Activated T-helper 17 cell treated with anti-CD3 and anti-CD28 coated beads, Interleukin-2, amount 50 U/mL, for 72 hours (primary cell): ENCODE measurements around the gene OR10R2. TPM values are rescaled to one million over a fixed set of nuclear protein-coding genes. Genes with fewer than 3 reads are reported as not detected.
"Not testable (repeated sequence)": the region's sequence is repeated elsewhere in the genome, so short reads cannot be mapped to it uniquely, and the experiment has no call there.

Experiments used
- ATAC-seq: fragments of 150-1000 bp; cut with Tn5 transposase; replicated peaks from 2 replicates; pipeline ENCODE4 v1.10.0; 2021; ENCODE audit warnings: mild to moderate bottlenecking, moderate library complexity
- H3K27ac Mint-ChIP-seq: one replicate; pipeline ENCODE4 v1.8.0; 2022; ENCODE audit warnings: mixed read lengths
- H3K27me3 Mint-ChIP-seq: one replicate; pipeline ENCODE4 v1.8.0; 2022; ENCODE audit warnings: mixed read lengths
- H3K36me3 Mint-ChIP-seq: one replicate; pipeline ENCODE4 v1.8.0; 2022; ENCODE audit warnings: low read depth, mild to moderate bottlenecking, mixed read lengths
- H3K4me1 Mint-ChIP-seq: one replicate; pipeline ENCODE4 v1.8.0; 2022; ENCODE audit warnings: mixed read lengths
- H3K4me3 Mint-ChIP-seq: one replicate; pipeline ENCODE4 v1.8.0; 2022; ENCODE audit warnings: mild to moderate bottlenecking, mixed read lengths
- H3K9me3 Mint-ChIP-seq: one replicate; pipeline ENCODE4 v1.8.0; 2022; ENCODE audit warnings: mixed read lengths
- total RNA-seq, 2 donors: library from RNA; stranded (reverse); gene quantifications; one replicate each; pipeline ENCODE4 v1.2.3, GENCODE V29; 2022

The OR10R2 gene
- total RNA-seq = not detected

GRCh38 chr1:158471920-158472319, at the start of gene OR10R2:
TSS of gene OR10R2 (plus strand) at chr1:158472220. CDS start at chr1:158472326, 106 bp downstream.
- Mint-ChIP-seq H3K4me1 (no peaks in the 10 kb centered on the region), H3K36me3 (no peaks in the 10 kb centered on the region), H3K27ac (no peak within 1 kb of the TSS), H3K9me3 (no peaks in the 10 kb centered on the region), H3K4me3 (no peak within 1 kb of the TSS), H3K27me3 (peaks cover 23% of the 10 kb centered on the region)
- no peak for ATAC-seq

GRCh38 chr1:158425027-158425426, 47.0 kb upstream of the OR10R2 start:
- H3K27ac Mint-ChIP-seq = no peak overlapping the region
- H3K36me3 Mint-ChIP-seq = no peaks in the 10 kb centered on the region
- ATAC-seq = no peak
- H3K9me3 Mint-ChIP-seq = peaks cover 8% of the 10 kb centered on the region
- H3K4me1 Mint-ChIP-seq = no peaks in the 10 kb centered on the region
- H3K4me3 Mint-ChIP-seq = no peak overlapping the region
- H3K27me3 Mint-ChIP-seq = peaks cover 21% of the 10 kb centered on the region

DNA sequence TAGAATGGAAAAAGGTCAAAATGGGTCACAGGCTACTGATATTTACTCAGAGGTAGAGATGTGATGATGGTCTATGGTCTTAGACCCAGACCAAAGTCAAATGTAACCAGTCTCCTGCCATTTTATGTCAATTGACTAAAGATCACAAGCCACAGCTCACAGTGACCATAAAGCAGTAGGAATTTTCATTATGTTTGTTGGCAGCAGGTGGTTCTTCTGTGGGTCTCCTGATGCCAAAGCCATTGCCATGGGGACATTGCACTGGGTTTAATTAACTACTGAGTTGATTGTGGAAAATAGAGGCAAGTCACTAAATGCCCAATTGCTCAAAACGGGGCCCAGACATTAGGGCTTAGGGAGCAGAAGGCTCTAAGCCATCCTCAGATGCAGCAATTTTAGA, 45.9 kb upstream of the OR10R2 start, which contains the start of gene OR10K2:
OR10K2 (minus strand) TSS at position 101 of the 400 bp plus-strand sequence. CDS start 5,371 bp downstream, outside the sequence.
- H3K27ac Mint-ChIP-seq = no peak within 1 kb of the TSS
- ATAC-seq = no peak
- no peak within 1 kb of the TSS for H3K4me3 Mint-ChIP-seq
- no peaks in the 10 kb centered on the region for H3K4me1 Mint-ChIP-seq
- peaks cover 30% of the 10 kb centered on the region for H3K27me3 Mint-ChIP-seq
- no peaks in the 10 kb centered on the region for H3K36me3 Mint-ChIP-seq
- peaks cover 12% of the 10 kb centered on the region for H3K9me3 Mint-ChIP-seq

DNA sequence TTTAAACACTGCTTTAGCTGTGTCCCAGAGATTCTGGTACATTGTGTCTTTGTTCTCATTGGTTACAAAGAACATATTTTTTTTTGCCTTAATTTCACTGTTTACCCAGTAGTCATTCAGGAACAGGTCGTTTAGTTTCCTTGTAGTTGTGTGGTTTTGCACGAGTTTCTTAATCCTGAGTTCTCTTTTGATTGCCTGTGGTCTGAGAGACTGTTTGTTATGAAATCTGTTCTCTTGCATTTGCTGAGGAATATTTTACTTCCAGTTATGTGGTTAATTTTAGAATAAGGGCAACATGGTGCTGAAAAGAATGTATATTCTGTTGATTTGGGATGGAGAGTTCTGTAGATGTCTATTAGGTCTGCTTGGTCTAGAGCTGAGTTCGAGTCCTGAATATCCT, 41.9 kb upstream of the OR10R2 start:
- peaks cover 16% of the 10 kb centered on the region for H3K9me3 Mint-ChIP-seq
- ATAC-seq, H3K36me3 Mint-ChIP-seq, H3K4me3 Mint-ChIP-seq, H3K4me1 Mint-ChIP-seq, H3K27ac Mint-ChIP-seq: not testable (repeated sequence)
- H3K27me3 Mint-ChIP-seq = peaks cover 49% of the 10 kb centered on the region

GRCh38 chr1:158434741-158435140, 37.3 kb upstream of the OR10R2 start:
- H3K36me3 Mint-ChIP-seq = no peaks in the 10 kb centered on the region
- H3K27me3 Mint-ChIP-seq = peaks cover 48% of the 10 kb centered on the region
- ATAC-seq = no peak
- no peak overlapping the region for H3K4me3 Mint-ChIP-seq
- peaks cover 8% of the 10 kb centered on the region for H3K9me3 Mint-ChIP-seq
- H3K27ac Mint-ChIP-seq = no peak overlapping the region
- no peaks in the 10 kb centered on the region for H3K4me1 Mint-ChIP-seq

GRCh38 chr1:158445376-158445775, 26.6 kb upstream of the OR10R2 start:
- Mint-ChIP-seq H3K36me3 (no peaks in the 10 kb centered on the region), H3K4me3 (no peak overlapping the region), H3K27ac (no peak overlapping the region), H3K4me1 (no peaks in the 10 kb centered on the region), H3K27me3 (peaks cover 28% of the 10 kb centered on the region), H3K9me3 (no peaks in the 10 kb centered on the region)
- no peak for ATAC-seq

DNA sequence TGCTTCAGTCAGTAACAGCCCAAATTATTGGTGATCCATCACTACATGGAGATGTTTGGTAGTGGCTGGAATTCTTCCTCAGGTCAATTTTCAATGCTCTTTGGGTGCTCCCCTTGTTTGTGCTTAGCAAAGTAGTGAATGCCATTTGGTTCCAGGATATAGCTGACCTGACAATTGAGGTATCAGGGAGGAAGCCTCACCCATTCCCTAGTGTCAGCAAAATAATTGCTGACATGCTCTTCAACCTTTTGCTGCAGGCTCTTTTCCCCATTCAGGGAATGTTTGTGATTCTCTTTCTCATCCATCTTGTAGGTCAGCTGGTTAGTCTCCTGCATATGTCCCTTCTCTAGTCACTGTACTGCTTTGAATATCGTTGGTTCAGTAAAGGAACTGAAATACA, 17.5 kb upstream of the OR10R2 start:
- H3K36me3 Mint-ChIP-seq = no peaks in the 10 kb centered on the region
- no peaks in the 10 kb centered on the region for H3K4me1 Mint-ChIP-seq
- no peak overlapping the region for H3K27ac Mint-ChIP-seq
- no peak overlapping the region for H3K4me3 Mint-ChIP-seq
- no peak for ATAC-seq
- peaks cover 21% of the 10 kb centered on the region for H3K27me3 Mint-ChIP-seq
- peaks cover 5% of the 10 kb centered on the region for H3K9me3 Mint-ChIP-seq

DNA sequence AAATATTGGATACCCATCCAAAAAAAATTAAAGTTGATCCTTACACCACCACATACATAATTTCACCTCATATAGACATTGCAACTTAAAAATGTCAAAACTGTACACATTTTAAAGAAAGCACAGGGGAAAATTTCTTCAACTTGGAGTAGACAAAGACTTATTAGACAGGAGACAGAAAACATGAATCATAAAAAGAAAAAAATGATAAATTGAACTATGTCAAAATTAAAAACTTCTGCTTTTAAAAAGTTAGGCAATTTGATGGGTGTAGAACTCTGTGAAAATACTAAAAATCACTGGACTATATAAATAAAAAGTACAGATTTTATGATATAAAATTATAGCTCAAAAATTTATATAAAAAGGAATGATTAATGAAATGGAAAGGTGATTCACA, 14.8 kb upstream of the OR10R2 start:
- Mint-ChIP-seq H3K4me3 (no peak overlapping the region), H3K9me3 (no peaks in the 10 kb centered on the region), H3K27me3 (peaks cover 13% of the 10 kb centered on the region), H3K36me3 (no peaks in the 10 kb centered on the region), H3K4me1 (no peaks in the 10 kb centered on the region), H3K27ac (no peak overlapping the region)
- no peak for ATAC-seq

DNA sequence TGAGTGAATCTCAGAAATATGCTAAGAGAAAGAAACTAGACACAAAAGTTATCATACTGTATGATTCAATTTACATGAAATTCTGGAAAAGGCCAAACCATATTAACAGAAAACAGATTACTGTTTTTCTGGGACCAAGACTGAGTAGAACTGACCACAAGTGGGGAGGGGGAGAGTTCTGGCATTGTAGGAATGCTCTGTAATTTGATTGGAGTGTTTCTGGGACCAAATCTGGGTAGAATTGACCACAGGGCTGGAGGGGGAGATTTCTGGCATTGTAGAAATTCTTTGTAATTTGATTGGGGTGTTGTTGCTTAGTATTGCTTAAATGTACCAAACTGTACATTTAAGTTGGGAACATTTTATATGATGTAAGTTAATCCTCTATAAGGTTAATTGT, 13.8 kb upstream of the OR10R2 start:
- Mint-ChIP-seq H3K36me3 (no peaks in the 10 kb centered on the region), H3K27me3 (peaks cover 13% of the 10 kb centered on the region), H3K4me3 (no peak overlapping the region), H3K9me3 (no peaks in the 10 kb centered on the region), H3K27ac (no peak overlapping the region), H3K4me1 (no peaks in the 10 kb centered on the region)
- no peak for ATAC-seq

DNA sequence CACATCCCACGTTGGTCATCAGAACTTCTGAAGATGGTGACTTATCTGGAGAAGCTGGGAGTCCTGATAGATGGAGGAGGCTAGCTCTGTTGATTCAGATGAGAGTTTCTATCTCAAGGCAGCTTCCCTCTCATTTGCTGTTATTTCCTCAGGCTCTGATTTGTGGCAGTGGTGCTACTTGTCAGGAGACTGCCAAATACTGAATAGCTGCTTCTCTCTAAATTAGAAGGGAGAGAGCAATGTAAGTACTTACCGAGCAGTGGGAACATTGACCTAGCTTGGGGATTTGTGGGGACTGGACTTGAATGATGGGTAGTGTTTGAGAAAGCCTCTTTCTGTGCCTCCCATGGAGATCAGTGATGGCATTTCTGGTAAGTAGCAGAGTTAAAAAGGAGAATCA, 10.5 kb upstream of the OR10R2 start, which contains the start of gene OR10K1:
OR10K1 (plus strand) TSS at position 301 of the 400 bp plus-strand sequence. CDS start 3,728 bp downstream, outside the sequence.
- no peak within 1 kb of the TSS for H3K4me3 Mint-ChIP-seq
- H3K27ac Mint-ChIP-seq = no peak within 1 kb of the TSS
- H3K27me3 Mint-ChIP-seq = peaks cover 13% of the 10 kb centered on the region
- no peaks in the 10 kb centered on the region for H3K4me1 Mint-ChIP-seq
- no peak for ATAC-seq
- no peaks in the 10 kb centered on the region for H3K9me3 Mint-ChIP-seq
- H3K36me3 Mint-ChIP-seq = no peaks in the 10 kb centered on the region

DNA sequence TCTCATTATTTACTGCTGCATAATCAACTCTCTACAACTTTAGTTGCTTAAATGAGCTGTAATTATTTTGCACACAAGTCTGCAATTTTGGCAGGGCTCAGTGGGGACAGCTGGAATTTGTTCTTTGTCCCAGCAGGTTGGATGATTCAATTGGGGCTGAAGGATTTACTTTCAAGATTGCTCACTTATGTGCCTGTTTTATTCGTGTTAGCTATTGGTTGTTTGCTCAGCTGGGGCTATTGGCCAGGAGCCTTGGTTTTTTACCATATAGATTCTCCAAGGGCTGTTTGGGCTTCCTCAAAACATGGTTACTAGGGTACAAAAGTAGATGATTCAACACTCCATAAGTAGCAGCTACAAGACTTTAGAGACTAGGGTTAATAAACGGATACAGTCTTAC, 13.4 kb downstream of the OR10R2 start:
- H3K4me3 Mint-ChIP-seq = no peak overlapping the region
- no peaks in the 10 kb centered on the region for H3K4me1 Mint-ChIP-seq
- H3K9me3 Mint-ChIP-seq = no peaks in the 10 kb centered on the region
- ATAC-seq = no peak
- H3K27me3 Mint-ChIP-seq = peaks cover 32% of the 10 kb centered on the region
- no peak overlapping the region for H3K27ac Mint-ChIP-seq
- no peaks in the 10 kb centered on the region for H3K36me3 Mint-ChIP-seq

GRCh38 chr1:158491316-158491715, 19.3 kb downstream of the OR10R2 start:
- no peaks in the 10 kb centered on the region for H3K4me1 Mint-ChIP-seq
- no peaks in the 10 kb centered on the region for H3K36me3 Mint-ChIP-seq
- no peak for ATAC-seq
- no peak overlapping the region for H3K4me3 Mint-ChIP-seq
- H3K27ac Mint-ChIP-seq = no peak overlapping the region
- H3K9me3 Mint-ChIP-seq = no peaks in the 10 kb centered on the region
- peaks cover 44% of the 10 kb centered on the region for H3K27me3 Mint-ChIP-seq

DNA sequence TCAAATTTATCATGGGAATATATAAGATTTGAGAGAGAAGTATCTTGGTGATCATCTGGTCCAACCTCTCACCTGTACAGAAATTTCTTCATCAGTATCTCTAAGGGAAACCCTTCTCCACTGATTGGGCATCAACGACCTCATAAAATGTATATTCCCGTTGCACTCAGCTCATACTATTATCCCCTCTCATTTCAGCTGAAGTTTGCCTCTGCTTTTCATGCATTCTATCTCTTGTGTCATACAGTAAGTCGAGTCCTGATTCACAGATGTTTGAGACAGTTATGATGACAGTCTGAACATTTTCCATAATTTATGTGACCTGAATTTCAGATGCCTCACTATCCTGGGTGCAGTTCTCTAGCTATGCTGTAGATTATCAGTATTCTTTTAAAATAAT, 21.0 kb downstream of the OR10R2 start:
- Mint-ChIP-seq H3K36me3 (no peaks in the 10 kb centered on the region), H3K4me1 (no peaks in the 10 kb centered on the region), H3K27ac (no peak overlapping the region), H3K4me3 (no peak overlapping the region), H3K9me3 (no peaks in the 10 kb centered on the region), H3K27me3 (peaks cover 32% of the 10 kb centered on the region)
- ATAC-seq = no peak

DNA sequence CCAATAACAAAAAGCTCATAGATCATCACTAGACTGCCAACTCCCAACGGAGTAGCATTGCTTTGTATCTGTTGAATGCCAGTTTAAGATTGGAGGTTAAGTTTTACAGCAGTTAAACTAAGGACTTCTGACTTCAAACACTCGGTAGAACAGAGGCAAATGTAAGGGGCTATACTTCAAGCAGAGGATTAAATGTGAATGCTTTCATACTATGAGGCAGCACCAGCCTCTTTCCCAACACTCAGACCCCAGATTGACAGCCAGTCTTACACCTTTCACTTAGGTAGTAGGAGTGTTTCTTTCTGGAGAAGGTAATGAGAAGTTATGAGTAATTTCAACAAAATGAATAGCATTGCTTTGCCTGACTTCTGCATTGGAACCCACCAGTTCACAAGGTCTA, 22.8 kb downstream of the OR10R2 start:
- Mint-ChIP-seq H3K27me3 (peaks cover 28% of the 10 kb centered on the region), H3K36me3 (no peaks in the 10 kb centered on the region)

GRCh38 chr1:158496374-158496773, 24.4 kb downstream of the OR10R2 start:
- no peak for ATAC-seq
- no peaks in the 10 kb centered on the region for H3K36me3 Mint-ChIP-seq
- peaks cover 28% of the 10 kb centered on the region for H3K27me3 Mint-ChIP-seq
- H3K27ac Mint-ChIP-seq = no peak overlapping the region
- H3K4me1 Mint-ChIP-seq = no peaks in the 10 kb centered on the region
- no peak overlapping the region for H3K4me3 Mint-ChIP-seq
- H3K9me3 Mint-ChIP-seq = no peaks in the 10 kb centered on the region

More for the DNA sequence above, 22.8 kb downstream of the OR10R2 start:
- Mint-ChIP-seq H3K4me1 (no peaks in the 10 kb centered on the region), H3K9me3 (no peaks in the 10 kb centered on the region), H3K4me3 (no peak overlapping the region), H3K27ac (no peak overlapping the region)
- no peak for ATAC-seq
